Fibroblast of the aortic adventitia (primary cell): Measurements from ENCODE around the gene TXN2. TPM values are rescaled to one million over a fixed set of nuclear protein-coding genes. Genes with fewer than 3 reads are reported as not detected.
"Not testable (repeated sequence)": the region's sequence is repeated elsewhere in the genome, so short reads cannot be mapped to it uniquely, and the experiment has no call there.

Source experiments
- DNase-seq: peaks from one replicate; pipeline ENCODE4 v3.0.0-alpha.2; 2010; ENCODE audit warnings: low read depth
- H3K4me3 ChIP-seq: 2 replicates; pipeline ENCODE4 v1.5.1; 2011; ENCODE audit warnings: low read depth, mild to moderate bottlenecking, control low read depth, low read length, moderate library complexity
- CTCF ChIP-seq: IDR thresholded peaks from 2 replicates; pipeline ENCODE4 v1.5.1; 2011; ENCODE audit warnings: mild to moderate bottlenecking, low read length, control low read depth, inconsistent platforms; ENCODE audit not compliant: insufficient read depth
- total RNA-seq: library from RNA; depleted of rRNA; stranded (reverse); fragments of >200 nt; gene quantifications from 2 replicates; pipeline ENCODE4 v1.2.3, GENCODE V29; 2012; ENCODE audit warnings: low replicate concordance

The TXN2 gene
- total RNA-seq, 1 donor, result 38.8 TPM

GRCh38 chr22:36435516-36436415 is 45.7 kb downstream of the TXN2 start:
- no peak for DNase-seq
- no peak for TF ChIP-seq CTCF
- H3K4me3 ChIP-seq, result no peak overlapping the region

- DNase-seq, result no peak
- no peak overlapping the region for H3K4me3 ChIP-seq
- TF ChIP-seq CTCF, result no peak
These were observed 47.9 kb downstream of the TXN2 start for GRCh38 chr22:36433318-36434231.

- TF ChIP-seq CTCF, result no peak
- no peak for DNase-seq
- no peak overlapping the region for H3K4me3 ChIP-seq
These were observed 48.7 kb downstream of the TXN2 start for GRCh38 chr22:36432592-36433317.

- no peak for TF ChIP-seq CTCF
- no peak overlapping the region for H3K4me3 ChIP-seq
- DNase-seq, result no peak
These were observed 49.5 kb downstream of the TXN2 start for GRCh38 chr22:36431977-36432376.

GRCh38 chr22:36430863-36431262 is 50.6 kb downstream of the TXN2 start:
- no peak for DNase-seq
- no peak for TF ChIP-seq CTCF
- no peak overlapping the region for H3K4me3 ChIP-seq

GRCh38 chr22:36427952-36428351 is 53.5 kb downstream of the TXN2 start:
- H3K4me3 ChIP-seq, DNase-seq: not testable (repeated sequence)
